Testis (tissue), 2 donors: Measurements from ENCODE around the gene GLIS1.
"Not testable (repeated sequence)": the region's sequence is repeated elsewhere in the genome, so short reads cannot be mapped to it uniquely, and the experiment has no call there.

ENCODE experiments used
- CTCF ChIP-seq, 3 experiments: fragments of 450-650 bp in 2 of 3; fragments of 200-600 bp in 1 of 3; sonication (generic) in 1 of 3; IDR thresholded peaks; one replicate each; pipeline ENCODE4 v1.5.1; 2016 to 2019; ENCODE audit warnings: antibody characterized with exemption in 3 of 3, mild to moderate bottlenecking in 2 of 3, moderate library complexity in 1 of 3
- POLR2A ChIP-seq: fragments of 450-650 bp; IDR thresholded peaks from one replicate; pipeline ENCODE4 v1.6.1; 2017; ENCODE audit warnings: antibody characterized with exemption, mild to moderate bottlenecking, moderate library complexity

GRCh38 chr1:53760497-53760896 lies 21.5 kb upstream of the GLIS1 start:
- TF ChIP-seq CTCF (IDR thresholded peaks at IDR 0.05); POLR2A: not testable (repeated sequence)
